Spinal cord (tissue), 10 donors: ENCODE data around the gene ARHGAP25. TPM values are rescaled to one million over a fixed set of nuclear protein-coding genes. Genes with fewer than 3 reads are reported as not detected.

Experiments used
- DNase-seq, 6 donors: peaks; one replicate each; pipeline versions ENCODE4 v3.0.0 to v3.0.0-alpha.2; 2013 to 2015; ENCODE audit warnings: low spot score in 6 of 6, low read depth in 4 of 6
- H3K27ac ChIP-seq: one replicate; pipeline ENCODE4 v1.5.1; 2013; ENCODE audit warnings: low read depth, low read length, control low read depth
- H3K27me3 ChIP-seq: one replicate; pipeline ENCODE4 v1.6.1; 2013; ENCODE audit warnings: low read length; ENCODE audit not compliant: control insufficient read depth, insufficient read depth
- H3K36me3 ChIP-seq: one replicate; pipeline ENCODE4 v1.6.1; 2013; ENCODE audit warnings: low read length; ENCODE audit not compliant: control insufficient read depth, insufficient read depth
- H3K4me1 ChIP-seq: one replicate; pipeline ENCODE4 v1.6.1; 2013; ENCODE audit warnings: low read length; ENCODE audit not compliant: control insufficient read depth, insufficient read depth
- H3K4me3 ChIP-seq: one replicate; pipeline ENCODE4 v1.5.1; 2013; ENCODE audit warnings: low read depth, low read length, control low read depth
- H3K9me3 ChIP-seq: one replicate; pipeline ENCODE4 v1.6.1; 2013; ENCODE audit warnings: low read length; ENCODE audit not compliant: control insufficient read depth, insufficient read depth
- WGBS: methylation state at CpG from one replicate; pipeline ENCODE4 v1.1.5; 2013; ENCODE audit warnings: missing lambda C conversion rate; ENCODE audit not compliant: insufficient coverage; 5-methylcytosine and 5-hydroxymethylcytosine counted together
- polyA plus RNA-seq, 2 donors: library from polyadenylated mRNA; unstranded; fragments of 120-200 nt; gene quantifications; one replicate each; pipeline ENCODE4 v1.2.1, GENCODE V29; 2013; ENCODE audit not compliant: insufficient read length in 2 of 2
- total RNA-seq, 2 donors: library from RNA; depleted of rRNA in 1 of 2; stranded (reverse); fragments of 120-200 nt in 1 of 2; fragments of >200 nt in 1 of 2; gene quantifications; one replicate each; pipeline versions ENCODE4 v1.2.3 to v1.2.4, GENCODE V29; 2013 to 2014
- donor health status: healthy.

ARHGAP25 gene
- total and polyA plus RNA-seq, 4 donors: 3.9 to 7.2 (median 5.4) TPM

DNA sequence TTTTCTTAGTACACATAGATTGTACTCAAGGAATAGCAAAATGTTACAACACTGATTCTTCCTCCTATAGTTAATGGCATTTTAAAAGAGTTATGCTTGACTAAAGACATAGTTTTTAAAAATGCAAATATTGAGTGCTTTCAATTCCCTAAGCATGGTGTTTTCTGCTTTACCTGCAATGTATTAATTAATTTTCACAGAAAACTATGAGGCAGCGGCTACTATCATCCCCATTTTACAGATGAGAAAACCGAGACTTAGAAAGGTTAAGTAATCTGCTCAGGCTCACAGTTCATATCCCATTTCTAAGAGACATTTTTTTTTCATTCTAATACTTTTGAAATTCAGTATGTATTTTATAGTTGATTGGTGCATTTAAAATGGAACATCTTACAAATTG, 98.6 kb downstream of the ARHGAP25 start:
- Histone ChIP-seq H3K36me3 (no peaks in the 10 kb centered on the region), H3K4me1 (peaks cover 17% of the 10 kb centered on the region), H3K27ac (no peak overlapping the region), H3K9me3 (no peaks in the 10 kb centered on the region), H3K4me3 (no peak overlapping the region), H3K27me3 (no peaks in the 10 kb centered on the region)
- DNase-seq: no peak
- WGBS: no CpG with 5 or more reads among the region's 2 CpGs

DNA sequence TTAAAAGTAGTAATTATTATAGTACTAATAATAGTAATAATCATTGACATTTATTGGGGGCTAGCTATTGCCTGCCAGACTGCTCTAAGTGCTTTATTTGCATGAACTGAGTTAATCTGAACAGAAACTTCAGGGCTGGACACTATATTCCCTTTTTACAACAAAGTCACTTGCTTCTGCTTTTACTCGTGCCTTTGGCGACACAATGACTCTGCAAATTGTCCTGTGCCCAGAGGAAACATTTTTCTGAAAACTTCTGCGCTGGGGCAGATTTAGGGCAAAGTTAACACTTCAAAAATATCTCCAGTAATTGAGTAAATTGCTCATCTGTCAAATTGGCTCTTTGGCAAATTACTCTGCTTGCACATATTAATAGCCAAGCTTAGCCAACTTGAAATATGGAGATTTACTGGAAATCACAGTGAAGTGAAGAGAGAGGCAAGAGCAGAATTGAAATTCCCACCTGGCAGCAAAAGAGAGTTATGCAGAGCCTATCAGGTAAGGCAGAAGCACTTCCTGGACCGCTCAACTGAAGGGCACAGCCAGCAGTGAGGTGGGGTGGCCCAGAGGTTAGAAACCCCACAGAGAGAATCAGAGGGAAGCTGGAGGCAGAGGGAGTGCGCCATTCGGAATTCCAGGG, 100.2 kb downstream of the ARHGAP25 start:
- H3K27me3 ChIP-seq: no peaks in the 10 kb centered on the region
- no peak overlapping the region for H3K4me3 ChIP-seq
- no peak overlapping the region for H3K27ac ChIP-seq
- 72% methylated on average over 5 of the region's 6 CpGs for WGBS
- no peaks in the 10 kb centered on the region for H3K36me3 ChIP-seq
- peak in 1 of 6 donors; percentile 51 for DNase-seq
- peaks cover 3% of the 10 kb centered on the region for H3K4me1 ChIP-seq
- no peaks in the 10 kb centered on the region for H3K9me3 ChIP-seq

DNA sequence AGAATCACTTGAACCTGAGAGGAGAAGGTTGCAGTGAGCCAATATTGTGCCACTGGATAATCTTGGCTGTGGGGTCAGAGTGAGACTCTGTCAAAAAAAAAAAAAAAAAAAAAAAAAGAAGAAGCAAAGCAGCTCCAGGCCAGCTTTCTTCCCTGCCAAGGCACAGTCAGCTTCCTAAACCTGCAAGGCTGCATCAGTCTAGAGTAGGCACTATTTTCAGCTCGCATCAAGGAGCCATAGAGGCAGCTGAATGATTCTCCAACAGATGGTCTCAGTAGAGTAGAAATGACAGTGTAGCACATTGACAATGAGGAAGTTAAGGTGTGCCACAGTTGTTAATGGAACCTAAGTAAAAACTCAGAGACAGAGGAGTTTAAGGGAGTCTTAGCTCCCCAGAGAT, 101.0 kb downstream of the ARHGAP25 start:
- no peak overlapping the region for H3K4me3 ChIP-seq
- H3K27ac ChIP-seq: no peak overlapping the region
- peak in 1 of 6 donors; percentile 9 for DNase-seq
- 100% methylated on average over 1 of the region's 1 CpG for WGBS
- no peaks in the 10 kb centered on the region for H3K36me3 ChIP-seq
- peaks cover 3% of the 10 kb centered on the region for H3K4me1 ChIP-seq
- H3K9me3 ChIP-seq: no peaks in the 10 kb centered on the region
- H3K27me3 ChIP-seq: no peaks in the 10 kb centered on the region

DNA sequence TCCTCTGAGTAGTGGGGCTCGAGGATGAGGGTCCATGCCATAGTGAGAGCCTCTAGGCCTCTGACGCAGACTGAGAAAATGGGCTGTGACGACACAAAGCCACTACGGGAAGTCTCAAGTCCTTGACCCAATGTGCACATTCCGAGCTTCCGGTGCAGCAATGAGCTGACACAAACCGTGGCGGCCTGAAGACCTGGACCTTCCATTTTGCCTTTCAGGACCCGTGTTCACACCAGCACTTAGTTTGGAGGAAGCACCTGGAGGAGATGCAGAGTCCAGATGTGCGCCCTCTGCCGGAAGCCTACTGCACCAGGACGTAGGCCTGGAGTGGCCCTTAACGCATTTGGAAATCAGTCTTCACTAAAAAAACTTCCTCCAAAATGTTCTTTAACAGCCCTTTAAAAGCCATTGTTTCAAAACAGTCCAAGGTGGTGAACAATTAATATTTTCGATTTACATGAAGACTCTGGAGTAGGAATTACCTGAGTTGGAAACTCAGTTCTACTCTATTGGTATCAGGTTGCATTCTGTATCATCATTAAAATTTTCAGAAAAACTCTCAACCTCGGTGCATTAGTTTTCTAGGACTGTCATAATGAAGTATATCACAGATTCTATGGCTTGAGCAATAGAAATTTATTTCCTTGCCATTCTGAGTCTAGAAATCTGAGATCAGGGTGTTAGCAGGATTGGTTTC, 102.7 kb downstream of the ARHGAP25 start:
- H3K36me3 ChIP-seq: no peaks in the 10 kb centered on the region
- H3K4me3 ChIP-seq: no peak overlapping the region
- H3K9me3 ChIP-seq: no peaks in the 10 kb centered on the region
- no peaks in the 10 kb centered on the region for H3K27me3 ChIP-seq
- peak in 2 of 6 donors; percentile 29 to 32 for DNase-seq
- H3K4me1 ChIP-seq: peaks cover 3% of the 10 kb centered on the region
- H3K27ac ChIP-seq: no peak overlapping the region
- WGBS: 77% methylated on average over 12 of the region's 15 CpGs

DNA sequence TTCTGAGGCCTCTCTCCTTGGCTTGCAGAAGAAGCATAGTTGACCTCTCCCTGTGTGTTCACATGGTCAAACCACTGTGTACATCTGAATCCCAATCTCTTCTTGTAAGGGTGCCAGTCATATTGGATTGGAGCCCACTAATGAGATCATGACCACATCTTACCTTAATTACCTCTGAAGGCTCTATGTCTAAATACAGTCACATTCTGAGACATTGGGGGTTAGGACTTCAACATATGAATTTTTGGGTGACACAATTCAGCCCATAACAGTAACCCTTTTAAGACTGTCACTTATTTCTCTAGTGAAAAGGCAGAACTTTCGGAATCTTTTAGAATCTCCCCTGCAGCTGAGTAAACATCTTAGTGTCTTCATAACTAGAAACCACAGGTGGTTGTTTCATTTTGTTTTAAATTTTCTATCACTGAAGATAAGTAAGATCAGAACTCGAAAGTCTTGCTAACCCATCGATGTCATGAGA, 103.3 kb downstream of the ARHGAP25 start:
- no peak overlapping the region for H3K4me3 ChIP-seq
- H3K36me3 ChIP-seq: no peaks in the 10 kb centered on the region
- no peak overlapping the region for H3K27ac ChIP-seq
- H3K27me3 ChIP-seq: no peaks in the 10 kb centered on the region
- peaks cover 3% of the 10 kb centered on the region for H3K4me1 ChIP-seq
- peak in 2 of 6 donors; percentile 11 to 40 for DNase-seq
- H3K9me3 ChIP-seq: no peaks in the 10 kb centered on the region
- no CpG with 5 or more reads among the region's 3 CpGs for WGBS

DNA sequence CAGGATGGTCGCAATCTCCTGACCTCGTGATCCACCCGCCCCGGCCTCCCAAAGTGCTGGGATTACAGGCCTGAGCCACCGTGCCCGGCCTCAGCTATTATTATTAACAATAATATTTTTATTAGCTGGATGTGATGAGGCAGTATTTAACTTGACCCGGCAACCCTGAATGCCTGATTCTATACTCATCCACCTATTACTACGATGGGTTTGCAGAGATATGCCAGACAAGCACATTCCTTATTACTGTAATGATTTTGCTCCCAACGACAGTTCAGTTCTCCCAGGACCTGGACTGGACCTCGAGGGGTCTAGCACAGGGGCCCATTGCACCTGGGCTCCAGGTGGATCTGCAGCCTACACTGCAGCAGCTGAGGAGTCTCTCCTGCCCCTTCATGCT, 104.0 kb downstream of the ARHGAP25 start:
- no peak overlapping the region for H3K27ac ChIP-seq
- H3K9me3 ChIP-seq: no peaks in the 10 kb centered on the region
- DNase-seq: no peak
- no peaks in the 10 kb centered on the region for H3K36me3 ChIP-seq
- peaks cover 3% of the 10 kb centered on the region for H3K4me1 ChIP-seq
- H3K4me3 ChIP-seq: no peak overlapping the region
- WGBS: 90% methylated on average over 3 of the region's 10 CpGs
- H3K27me3 ChIP-seq: no peaks in the 10 kb centered on the region

DNA sequence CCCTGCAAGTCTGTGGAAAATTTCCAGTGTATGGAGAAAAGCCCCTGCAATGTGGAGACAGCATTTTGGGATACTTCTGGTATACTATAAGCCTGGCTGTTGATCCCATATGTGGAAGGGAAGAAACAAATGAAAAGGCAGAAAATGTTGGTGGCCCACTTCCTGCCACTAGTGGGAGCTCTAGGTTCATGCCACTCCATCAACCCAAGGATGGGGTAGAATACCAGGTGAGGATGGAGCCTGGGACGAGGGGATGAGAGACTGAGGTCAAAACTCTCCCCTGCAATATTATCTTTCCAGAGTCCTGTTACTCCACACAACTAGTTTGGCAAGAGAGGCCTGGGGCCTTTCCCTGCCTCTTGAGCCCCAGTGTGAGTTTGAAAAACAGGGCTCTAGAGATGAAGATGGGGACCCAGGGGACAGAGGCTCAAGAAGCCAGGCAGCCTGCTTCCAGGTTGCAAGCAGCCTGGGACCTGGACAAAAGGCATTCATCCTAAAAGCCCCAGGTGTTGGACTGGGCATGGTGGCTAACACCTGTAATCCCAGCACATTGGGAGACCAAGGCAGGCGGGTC, 104.7 kb downstream of the ARHGAP25 start:
- Histone ChIP-seq H3K27ac (no peak overlapping the region), H3K4me3 (no peak overlapping the region), H3K36me3 (no peaks in the 10 kb centered on the region), H3K27me3 (no peaks in the 10 kb centered on the region), H3K9me3 (no peaks in the 10 kb centered on the region), H3K4me1 (peaks cover 3% of the 10 kb centered on the region)
- WGBS: 89% methylated on average over 1 of the region's 2 CpGs
- no peak for DNase-seq

DNA sequence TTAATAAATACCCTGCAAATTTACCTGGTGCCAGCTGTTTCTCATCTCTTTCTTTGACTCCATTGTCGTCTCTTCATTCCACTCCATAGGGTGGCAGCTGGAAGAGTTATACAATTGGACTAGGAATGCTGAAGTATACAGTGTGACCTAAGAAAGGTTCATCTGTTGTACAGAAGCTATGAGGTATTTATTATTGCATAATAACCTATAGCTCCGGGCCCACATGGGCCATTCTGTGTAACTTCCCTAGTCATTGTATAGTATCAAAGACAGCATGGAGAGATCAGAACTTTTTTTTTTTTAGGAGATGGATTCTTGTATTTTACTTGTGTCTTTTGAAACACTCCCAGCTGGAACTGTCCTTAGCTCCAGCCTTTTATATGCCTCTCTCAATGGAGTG, 110.4 kb downstream of the ARHGAP25 start:
- Histone ChIP-seq H3K27me3 (no peaks in the 10 kb centered on the region), H3K36me3 (no peaks in the 10 kb centered on the region), H3K27ac (no peak overlapping the region), H3K4me1 (no peaks in the 10 kb centered on the region), H3K9me3 (no peaks in the 10 kb centered on the region), H3K4me3 (no peak overlapping the region)
- no peak for DNase-seq
- WGBS: no CpG with 5 or more reads among the region's 2 CpGs

DNA sequence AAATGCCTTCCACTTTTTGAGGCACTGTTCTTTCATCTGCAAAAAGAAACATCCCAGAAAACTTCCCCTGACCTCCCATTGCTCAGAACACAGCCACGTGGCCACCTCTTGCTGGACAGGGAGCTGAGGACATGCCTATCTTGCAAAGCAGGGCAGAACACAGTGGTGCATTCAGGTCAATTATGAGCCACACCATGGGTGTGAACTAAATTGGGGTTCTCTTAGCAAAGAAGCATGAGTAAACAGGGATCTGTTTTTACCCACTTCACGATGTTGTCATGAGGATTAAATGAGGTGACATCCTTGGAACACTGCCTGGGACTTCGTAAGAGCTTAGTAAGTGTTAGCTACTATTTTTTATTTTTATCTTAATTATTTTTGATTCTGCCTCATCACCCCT, 111.5 kb downstream of the ARHGAP25 start:
- Histone ChIP-seq H3K36me3 (no peaks in the 10 kb centered on the region), H3K4me1 (no peaks in the 10 kb centered on the region), H3K4me3 (no peak overlapping the region), H3K27ac (no peak overlapping the region), H3K9me3 (no peaks in the 10 kb centered on the region), H3K27me3 (no peaks in the 10 kb centered on the region)
- 67% methylated on average over 1 of the region's 3 CpGs for WGBS
- DNase-seq: no peak

DNA sequence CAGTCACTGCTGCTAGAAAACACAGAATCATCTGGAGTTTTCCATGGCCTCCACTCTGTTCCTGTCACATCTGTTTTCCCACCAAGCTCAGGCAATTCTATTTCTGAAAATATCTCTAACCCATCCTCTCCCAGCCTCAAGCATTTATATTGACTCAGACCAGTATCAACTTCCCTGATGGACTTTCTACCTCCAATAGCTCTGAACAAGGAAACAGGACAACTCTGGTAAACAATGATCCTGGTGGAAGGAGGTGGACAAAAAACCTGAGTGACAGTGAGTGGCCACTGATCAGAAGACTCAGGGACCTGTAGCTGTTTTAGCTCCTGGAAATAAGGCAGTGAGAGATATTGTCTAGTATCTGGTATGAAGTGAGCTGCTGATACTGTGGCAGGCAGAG, 113.1 kb downstream of the ARHGAP25 start:
- H3K4me1 ChIP-seq: no peaks in the 10 kb centered on the region

More for the DNA sequence above, 113.1 kb downstream of the ARHGAP25 start:
- Histone ChIP-seq H3K4me3 (no peak overlapping the region), H3K9me3 (no peaks in the 10 kb centered on the region), H3K27ac (no peak overlapping the region), H3K27me3 (no peaks in the 10 kb centered on the region), H3K36me3 (no peaks in the 10 kb centered on the region)
- DNase-seq: no peak
